Measurements from ENCODE around the gene CDK14.

DNA sequence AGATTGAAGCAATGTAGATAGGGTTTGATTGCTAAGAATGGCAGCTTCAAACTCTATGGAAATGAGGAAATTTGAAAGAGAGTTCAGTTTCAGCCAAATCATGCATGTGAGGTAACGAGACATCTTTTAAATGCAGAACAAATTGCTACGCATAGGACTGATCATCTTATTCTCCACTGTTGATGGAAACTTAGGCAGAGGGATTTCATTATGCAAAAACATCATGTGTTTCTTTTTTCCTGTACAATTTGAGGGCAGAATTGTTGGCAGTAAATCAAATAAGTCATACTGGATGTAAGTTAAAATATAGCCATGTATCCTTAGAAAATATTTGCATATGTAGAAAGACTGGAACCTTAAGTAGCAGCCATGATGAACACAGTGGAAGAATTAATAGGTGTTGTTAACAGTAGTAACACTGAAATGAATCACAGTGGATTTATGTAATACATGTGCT is 327.4 kb downstream of the CDK14 start:
- TF ChIP-seq, protein P1, sequence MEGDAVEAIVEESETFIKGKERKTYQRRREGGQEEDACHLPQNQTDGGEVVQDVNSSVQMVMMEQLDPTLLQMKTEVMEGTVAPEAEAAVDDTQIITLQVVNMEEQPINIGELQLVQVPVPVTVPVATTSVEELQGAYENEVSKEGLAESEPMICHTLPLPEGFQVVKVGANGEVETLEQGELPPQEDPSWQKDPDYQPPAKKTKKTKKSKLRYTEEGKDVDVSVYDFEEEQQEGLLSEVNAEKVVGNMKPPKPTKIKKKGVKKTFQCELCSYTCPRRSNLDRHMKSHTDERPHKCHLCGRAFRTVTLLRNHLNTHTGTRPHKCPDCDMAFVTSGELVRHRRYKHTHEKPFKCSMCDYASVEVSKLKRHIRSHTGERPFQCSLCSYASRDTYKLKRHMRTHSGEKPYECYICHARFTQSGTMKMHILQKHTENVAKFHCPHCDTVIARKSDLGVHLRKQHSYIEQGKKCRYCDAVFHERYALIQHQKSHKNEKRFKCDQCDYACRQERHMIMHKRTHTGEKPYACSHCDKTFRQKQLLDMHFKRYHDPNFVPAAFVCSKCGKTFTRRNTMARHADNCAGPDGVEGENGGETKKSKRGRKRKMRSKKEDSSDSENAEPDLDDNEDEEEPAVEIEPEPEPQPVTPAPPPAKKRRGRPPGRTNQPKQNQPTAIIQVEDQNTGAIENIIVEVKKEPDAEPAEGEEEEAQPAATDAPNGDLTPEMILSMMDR (IDR thresholded peaks at IDR 0.05): no peak
- TF ChIP-seq IRF2 (CRISPR knock-in tag; IDR thresholded peaks at IDR 0.05; ENCODE audit: borderline replicate concordance, low read depth): no peak
- TF ChIP-seq, protein P2, sequence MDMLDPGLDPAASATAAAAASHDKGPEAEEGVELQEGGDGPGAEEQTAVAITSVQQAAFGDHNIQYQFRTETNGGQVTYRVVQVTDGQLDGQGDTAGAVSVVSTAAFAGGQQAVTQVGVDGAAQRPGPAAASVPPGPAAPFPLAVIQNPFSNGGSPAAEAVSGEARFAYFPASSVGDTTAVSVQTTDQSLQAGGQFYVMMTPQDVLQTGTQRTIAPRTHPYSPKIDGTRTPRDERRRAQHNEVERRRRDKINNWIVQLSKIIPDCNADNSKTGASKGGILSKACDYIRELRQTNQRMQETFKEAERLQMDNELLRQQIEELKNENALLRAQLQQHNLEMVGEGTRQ (CRISPR knock-in tag; IDR thresholded peaks at IDR 0.05): no peak
- no peak for TF ChIP-seq TCF7 (CRISPR knock-in tag; IDR thresholded peaks at IDR 0.05; ENCODE audit: low read depth)
- TF ChIP-seq, protein P3, sequence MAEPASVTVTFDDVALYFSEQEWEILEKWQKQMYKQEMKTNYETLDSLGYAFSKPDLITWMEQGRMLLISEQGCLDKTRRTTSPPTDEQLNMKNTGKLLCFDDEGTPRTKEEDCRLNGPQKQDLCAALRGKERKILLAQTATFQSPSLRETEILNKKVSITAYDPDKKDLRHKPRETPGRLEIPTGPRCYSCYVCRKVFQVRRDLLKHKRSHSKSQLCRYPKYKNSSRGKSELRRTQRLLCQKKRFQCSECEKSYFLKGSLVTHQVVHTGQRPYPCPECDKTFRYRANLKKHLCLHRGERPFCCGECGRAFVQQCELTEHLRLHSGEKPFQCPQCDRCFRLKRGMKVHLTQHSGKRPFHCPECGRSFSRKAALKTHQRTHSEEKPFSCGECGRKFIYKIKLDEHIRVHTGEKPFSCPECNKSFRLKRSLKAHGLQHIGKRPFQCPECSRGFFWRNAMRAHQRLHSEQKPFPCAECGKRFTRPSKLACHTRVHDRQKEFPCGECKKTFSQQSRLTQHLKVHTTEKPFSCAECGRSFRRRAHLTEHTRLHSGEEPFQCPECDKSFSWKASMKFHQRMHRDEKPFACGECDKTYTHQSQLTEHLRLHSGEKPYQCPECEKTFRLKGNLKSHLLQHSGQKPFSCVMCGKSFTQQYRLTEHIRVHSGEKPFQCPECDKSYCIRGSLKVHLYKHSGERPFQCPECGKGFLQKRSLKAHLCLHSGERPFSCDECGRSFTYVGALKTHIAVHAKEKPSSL (CRISPR knock-in tag; conservative IDR thresholded peaks at IDR 0.05): no peak
- no peak for TF ChIP-seq ATF3 (CRISPR knock-in tag; conservative IDR thresholded peaks at IDR 0.05)
- no peak for TF ChIP-seq USF1 (CRISPR knock-in tag; IDR thresholded peaks at IDR 0.05)
- TF ChIP-seq HMGA2 (CRISPR knock-in tag; IDR thresholded peaks at IDR 0.05): no peak
- TF ChIP-seq, protein P4, sequence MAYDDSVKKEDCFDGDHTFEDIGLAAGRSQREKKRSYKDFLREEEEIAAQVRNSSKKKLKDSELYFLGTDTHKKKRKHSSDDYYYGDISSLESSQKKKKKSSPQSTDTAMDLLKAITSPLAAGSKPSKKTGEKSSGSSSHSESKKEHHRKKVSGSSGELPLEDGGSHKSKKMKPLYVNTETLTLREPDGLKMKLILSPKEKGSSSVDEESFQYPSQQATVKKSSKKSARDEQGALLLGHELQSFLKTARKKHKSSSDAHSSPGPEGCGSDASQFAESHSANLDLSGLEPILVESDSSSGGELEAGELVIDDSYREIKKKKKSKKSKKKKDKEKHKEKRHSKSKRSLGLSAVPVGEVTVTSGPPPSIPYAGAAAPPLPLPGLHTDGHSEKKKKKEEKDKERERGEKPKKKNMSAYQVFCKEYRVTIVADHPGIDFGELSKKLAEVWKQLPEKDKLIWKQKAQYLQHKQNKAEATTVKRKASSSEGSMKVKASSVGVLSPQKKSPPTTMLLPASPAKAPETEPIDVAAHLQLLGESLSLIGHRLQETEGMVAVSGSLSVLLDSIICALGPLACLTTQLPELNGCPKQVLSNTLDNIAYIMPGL (CRISPR knock-in tag; IDR thresholded peaks at IDR 0.05): no peak
- TF ChIP-seq, protein P5, sequence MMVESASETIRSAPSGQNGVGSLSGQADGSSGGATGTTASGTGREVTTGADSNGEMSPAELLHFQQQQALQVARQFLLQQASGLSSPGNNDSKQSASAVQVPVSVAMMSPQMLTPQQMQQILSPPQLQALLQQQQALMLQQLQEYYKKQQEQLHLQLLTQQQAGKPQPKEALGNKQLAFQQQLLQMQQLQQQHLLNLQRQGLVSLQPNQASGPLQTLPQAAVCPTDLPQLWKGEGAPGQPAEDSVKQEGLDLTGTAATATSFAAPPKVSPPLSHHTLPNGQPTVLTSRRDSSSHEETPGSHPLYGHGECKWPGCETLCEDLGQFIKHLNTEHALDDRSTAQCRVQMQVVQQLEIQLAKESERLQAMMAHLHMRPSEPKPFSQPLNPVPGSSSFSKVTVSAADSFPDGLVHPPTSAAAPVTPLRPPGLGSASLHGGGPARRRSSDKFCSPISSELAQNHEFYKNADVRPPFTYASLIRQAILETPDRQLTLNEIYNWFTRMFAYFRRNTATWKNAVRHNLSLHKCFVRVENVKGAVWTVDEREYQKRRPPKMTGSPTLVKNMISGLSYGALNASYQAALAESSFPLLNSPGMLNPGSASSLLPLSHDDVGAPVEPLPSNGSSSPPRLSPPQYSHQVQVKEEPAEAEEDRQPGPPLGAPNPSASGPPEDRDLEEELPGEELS (CRISPR knock-in tag; IDR thresholded peaks at IDR 0.05): no peak
